ENCODE results near the gene MARK1. TPM values are rescaled to one million over a fixed set of nuclear protein-coding genes. Genes with fewer than 3 reads are reported as not detected.

Gene MARK1
- total and polyA plus RNA-seq, 2 of the 13 experiments (the other 11 are each of a cell fraction or from before 2014, with no cell fraction given), result not detected

DNA sequence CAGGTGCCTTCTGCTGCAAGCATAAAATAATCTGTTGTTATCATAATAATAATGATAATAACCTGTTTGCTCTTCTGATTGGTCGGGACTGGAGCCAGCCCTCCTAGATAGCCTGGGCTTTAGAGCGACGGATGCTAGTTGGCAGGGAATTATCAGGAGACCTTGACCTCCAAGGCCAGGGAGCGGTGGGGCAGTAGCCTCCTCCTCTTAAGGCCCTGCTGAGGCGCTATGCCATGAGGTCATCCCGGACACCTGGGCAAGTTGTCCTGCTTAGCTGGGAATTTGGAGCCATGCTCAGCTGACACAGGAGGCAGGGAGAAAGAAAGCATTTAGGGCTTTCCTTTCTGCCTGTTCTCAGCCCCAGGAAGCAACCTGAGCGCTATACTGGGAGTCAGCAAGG lies 177.8 kb downstream of the MARK1 start (continued):
- TF ChIP-seq, protein P1, sequence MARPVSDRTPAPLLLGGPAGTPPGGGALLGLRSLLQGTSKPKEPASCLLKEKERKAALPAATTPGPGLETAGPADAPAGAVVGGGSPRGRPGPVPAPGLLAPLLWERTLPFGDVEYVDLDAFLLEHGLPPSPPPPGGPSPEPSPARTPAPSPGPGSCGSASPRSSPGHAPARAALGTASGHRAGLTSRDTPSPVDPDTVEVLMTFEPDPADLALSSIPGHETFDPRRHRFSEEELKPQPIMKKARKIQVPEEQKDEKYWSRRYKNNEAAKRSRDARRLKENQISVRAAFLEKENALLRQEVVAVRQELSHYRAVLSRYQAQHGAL (CRISPR knock-in tag; IDR thresholded peaks at IDR 0.05; ENCODE audit: not compliant biosample characterization), result no peak
- peak; percentile 32; the same call in 1 of the 2 replicates for TF ChIP-seq SALL1 (CRISPR knock-in tag; IDR thresholded peaks at IDR 0.05)
- no peak for TF ChIP-seq ZMAT3 (CRISPR knock-in tag; conservative IDR thresholded peaks at IDR 0.05)
- no peak for TF ChIP-seq REL (CRISPR knock-in tag; conservative IDR thresholded peaks at IDR 0.05)
- no peak for TF ChIP-seq ASH2L (IDR thresholded peaks at IDR 0.05; ENCODE audit: insufficient read length, low read depth, low read length)
- TF ChIP-seq PHF20 (CRISPR knock-in tag; IDR thresholded peaks at IDR 0.05), result no peak
- no peak for TF ChIP-seq ZNF660 (CRISPR knock-in tag; IDR thresholded peaks at IDR 0.05; ENCODE audit: borderline replicate concordance, low read depth)
- no peak for TF ChIP-seq ZNF430 (CRISPR knock-in tag; IDR thresholded peaks at IDR 0.05)
- TF ChIP-seq ZNF780A (CRISPR knock-in tag; IDR thresholded peaks at IDR 0.05), result no peak
- TF ChIP-seq, protein P2, sequence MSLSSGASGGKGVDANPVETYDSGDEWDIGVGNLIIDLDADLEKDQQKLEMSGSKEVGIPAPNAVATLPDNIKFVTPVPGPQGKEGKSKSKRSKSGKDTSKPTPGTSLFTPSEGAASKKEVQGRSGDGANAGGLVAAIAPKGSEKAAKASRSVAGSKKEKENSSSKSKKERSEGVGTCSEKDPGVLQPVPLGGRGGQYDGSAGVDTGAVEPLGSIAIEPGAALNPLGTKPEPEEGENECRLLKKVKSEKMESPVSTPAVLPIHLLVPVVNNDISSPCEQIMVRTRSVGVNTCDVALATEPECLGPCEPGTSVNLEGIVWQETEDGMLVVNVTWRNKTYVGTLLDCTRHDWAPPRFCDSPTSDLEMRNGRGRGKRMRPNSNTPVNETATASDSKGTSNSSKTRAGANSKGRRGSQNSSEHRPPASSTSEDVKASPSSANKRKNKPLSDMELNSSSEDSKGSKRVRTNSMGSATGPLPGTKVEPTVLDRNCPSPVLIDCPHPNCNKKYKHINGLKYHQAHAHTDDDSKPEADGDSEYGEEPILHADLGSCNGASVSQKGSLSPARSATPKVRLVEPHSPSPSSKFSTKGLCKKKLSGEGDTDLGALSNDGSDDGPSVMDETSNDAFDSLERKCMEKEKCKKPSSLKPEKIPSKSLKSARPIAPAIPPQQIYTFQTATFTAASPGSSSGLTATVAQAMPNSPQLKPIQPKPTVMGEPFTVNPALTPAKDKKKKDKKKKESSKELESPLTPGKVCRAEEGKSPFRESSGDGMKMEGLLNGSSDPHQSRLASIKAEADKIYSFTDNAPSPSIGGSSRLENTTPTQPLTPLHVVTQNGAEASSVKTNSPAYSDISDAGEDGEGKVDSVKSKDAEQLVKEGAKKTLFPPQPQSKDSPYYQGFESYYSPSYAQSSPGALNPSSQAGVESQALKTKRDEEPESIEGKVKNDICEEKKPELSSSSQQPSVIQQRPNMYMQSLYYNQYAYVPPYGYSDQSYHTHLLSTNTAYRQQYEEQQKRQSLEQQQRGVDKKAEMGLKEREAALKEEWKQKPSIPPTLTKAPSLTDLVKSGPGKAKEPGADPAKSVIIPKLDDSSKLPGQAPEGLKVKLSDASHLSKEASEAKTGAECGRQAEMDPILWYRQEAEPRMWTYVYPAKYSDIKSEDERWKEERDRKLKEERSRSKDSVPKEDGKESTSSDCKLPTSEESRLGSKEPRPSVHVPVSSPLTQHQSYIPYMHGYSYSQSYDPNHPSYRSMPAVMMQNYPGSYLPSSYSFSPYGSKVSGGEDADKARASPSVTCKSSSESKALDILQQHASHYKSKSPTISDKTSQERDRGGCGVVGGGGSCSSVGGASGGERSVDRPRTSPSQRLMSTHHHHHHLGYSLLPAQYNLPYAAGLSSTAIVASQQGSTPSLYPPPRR (CRISPR knock-in tag; IDR thresholded peaks at IDR 0.05; ENCODE audit: borderline replicate concordance), result no peak
- no peak for TF ChIP-seq FOXJ3 (CRISPR knock-in tag; IDR thresholded peaks at IDR 0.05; ENCODE audit: borderline replicate concordance)
- no peak for TF ChIP-seq NCOA5 (CRISPR knock-in tag; IDR thresholded peaks at IDR 0.05)
- TF ChIP-seq TBL1XR1 (IDR thresholded peaks at IDR 0.05; ENCODE audit: borderline replicate concordance, low read length, partially characterized antibody), result no peak
- TF ChIP-seq, protein P3, sequence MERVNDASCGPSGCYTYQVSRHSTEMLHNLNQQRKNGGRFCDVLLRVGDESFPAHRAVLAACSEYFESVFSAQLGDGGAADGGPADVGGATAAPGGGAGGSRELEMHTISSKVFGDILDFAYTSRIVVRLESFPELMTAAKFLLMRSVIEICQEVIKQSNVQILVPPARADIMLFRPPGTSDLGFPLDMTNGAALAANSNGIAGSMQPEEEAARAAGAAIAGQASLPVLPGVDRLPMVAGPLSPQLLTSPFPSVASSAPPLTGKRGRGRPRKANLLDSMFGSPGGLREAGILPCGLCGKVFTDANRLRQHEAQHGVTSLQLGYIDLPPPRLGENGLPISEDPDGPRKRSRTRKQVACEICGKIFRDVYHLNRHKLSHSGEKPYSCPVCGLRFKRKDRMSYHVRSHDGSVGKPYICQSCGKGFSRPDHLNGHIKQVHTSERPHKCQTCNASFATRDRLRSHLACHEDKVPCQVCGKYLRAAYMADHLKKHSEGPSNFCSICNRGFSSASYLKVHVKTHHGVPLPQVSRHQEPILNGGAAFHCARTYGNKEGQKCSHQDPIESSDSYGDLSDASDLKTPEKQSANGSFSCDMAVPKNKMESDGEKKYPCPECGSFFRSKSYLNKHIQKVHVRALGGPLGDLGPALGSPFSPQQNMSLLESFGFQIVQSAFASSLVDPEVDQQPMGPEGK (CRISPR knock-in tag; IDR thresholded peaks at IDR 0.05), result no peak
- TF ChIP-seq HMG20B (CRISPR knock-in tag; conservative IDR thresholded peaks at IDR 0.05), result no peak
- TF ChIP-seq, protein P4, sequence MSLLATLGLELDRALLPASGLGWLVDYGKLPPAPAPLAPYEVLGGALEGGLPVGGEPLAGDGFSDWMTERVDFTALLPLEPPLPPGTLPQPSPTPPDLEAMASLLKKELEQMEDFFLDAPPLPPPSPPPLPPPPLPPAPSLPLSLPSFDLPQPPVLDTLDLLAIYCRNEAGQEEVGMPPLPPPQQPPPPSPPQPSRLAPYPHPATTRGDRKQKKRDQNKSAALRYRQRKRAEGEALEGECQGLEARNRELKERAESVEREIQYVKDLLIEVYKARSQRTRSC (CRISPR knock-in tag; IDR thresholded peaks at IDR 0.05; ENCODE audit: low read depth), result no peak
- TF ChIP-seq SAP130 (CRISPR knock-in tag; IDR thresholded peaks at IDR 0.05; ENCODE audit: low read depth), result no peak
